Liver (tissue), 9 donors: ENCODE measurements around the gene SEMA5A. TPM values are rescaled to one million over a fixed set of nuclear protein-coding genes. Genes with fewer than 3 reads are reported as not detected.
"Not testable (repeated sequence)": the region's sequence is repeated elsewhere in the genome, so short reads cannot be mapped to it uniquely, and the experiment has no call there.

Experiments
- DNase-seq: peaks from one replicate; pipeline ENCODE4 v3.0.0-alpha.2; 2017; ENCODE audit warnings: low spot score
- H3K27ac ChIP-seq, 2 donors: one replicate each; pipeline ENCODE4 v1.7.0; 2013; ENCODE audit warnings: inconsistent platforms in 2 of 2, low read length in 2 of 2, control low read depth in 1 of 2, low read depth in 1 of 2, mild to moderate bottlenecking in 1 of 2
- H3K27me3 ChIP-seq, 4 donors: one replicate each; pipeline versions ENCODE4 v1.6.1 to v1.7.0; 2013; ENCODE audit warnings: low read length in 3 of 4, inconsistent platforms in 1 of 4, mild to moderate bottlenecking in 1 of 4, moderate library complexity in 1 of 4; ENCODE audit not compliant: control insufficient read depth in 4 of 4, insufficient read depth in 4 of 4
- H3K36me3 ChIP-seq, 4 donors: one replicate each; pipeline versions ENCODE4 v1.6.1 to v1.7.0; 2013; ENCODE audit warnings: low read length in 3 of 4, mild to moderate bottlenecking in 3 of 4, low read depth in 1 of 4, moderate library complexity in 1 of 4; ENCODE audit not compliant: control insufficient read depth in 4 of 4, insufficient read depth in 3 of 4
- H3K4me1 ChIP-seq, 4 donors: one replicate each; pipeline versions ENCODE4 v1.6.1 to v1.7.0; 2013; ENCODE audit warnings: low read length in 3 of 4, mild to moderate bottlenecking in 3 of 4, moderate library complexity in 1 of 4; ENCODE audit not compliant: control insufficient read depth in 4 of 4, insufficient read depth in 4 of 4
- H3K4me3 ChIP-seq, 3 donors: one replicate each; pipeline versions ENCODE4 v1.6.1 to v1.7.0; 2013; ENCODE audit warnings: low read length in 3 of 3, control low read depth in 1 of 3, low read depth in 1 of 3, mild to moderate bottlenecking in 1 of 3
- H3K9ac ChIP-seq, 2 donors: one replicate each; pipeline ENCODE4 v1.7.0; 2013; ENCODE audit warnings: low read length in 2 of 2, mild to moderate bottlenecking in 2 of 2, moderate library complexity in 2 of 2, control low read depth in 1 of 2, low read depth in 1 of 2
- H3K9me3 ChIP-seq, 4 donors: one replicate each; pipeline versions ENCODE4 v1.6.1 to v1.7.0; 2013; ENCODE audit warnings: low read length in 3 of 4; ENCODE audit not compliant: control insufficient read depth in 4 of 4
- ATF3 ChIP-seq: IDR thresholded peaks from 2 replicates; pipeline ENCODE4 v1.6.1; 2016; ENCODE audit warnings: antibody characterized with exemption
- CTCF ChIP-seq: fragments of 150-350 bp; IDR thresholded peaks from 2 replicates; pipeline ENCODE4 v1.5.1; 2017; ENCODE audit warnings: improper control_type of control experiment, low read depth, low read length; ENCODE audit not compliant: missing input control
- EGR1 ChIP-seq, 2 donors: IDR thresholded peaks; 2 replicates each; pipeline ENCODE4 v1.6.1; 2016 to 2018; ENCODE audit warnings: antibody characterized with exemption in 2 of 2, low read depth in 2 of 2
- FOXA1 ChIP-seq: IDR thresholded peaks from 2 replicates; pipeline ENCODE4 v1.6.1; 2016; ENCODE audit warnings: antibody characterized with exemption
- FOXA2 ChIP-seq: IDR thresholded peaks from 2 replicates; pipeline ENCODE4 v1.6.1; 2016; ENCODE audit warnings: antibody characterized with exemption
- GABPA ChIP-seq, 2 donors: IDR thresholded peaks in 1 of 2; conservative IDR thresholded peaks in 1 of 2; 2 replicates each; pipeline ENCODE4 v1.6.1; 2016; ENCODE audit warnings: antibody characterized with exemption in 2 of 2, mild to moderate bottlenecking in 1 of 2, moderate library complexity in 1 of 2
- HNF4A ChIP-seq, 2 donors: conservative IDR thresholded peaks; 2 replicates each; pipeline ENCODE4 v1.6.1; 2016; ENCODE audit warnings: antibody characterized with exemption in 2 of 2, mild to moderate bottlenecking in 2 of 2
- HNF4G ChIP-seq: IDR thresholded peaks from 2 replicates; pipeline ENCODE4 v1.6.1; 2016; ENCODE audit warnings: antibody characterized with exemption
- JUND ChIP-seq, 2 donors: IDR thresholded peaks; 2 replicates each; pipeline ENCODE4 v1.6.1; 2016; ENCODE audit warnings: antibody characterized with exemption in 2 of 2
- MAX ChIP-seq: IDR thresholded peaks from 2 replicates; pipeline ENCODE4 v1.6.1; 2016; ENCODE audit warnings: antibody characterized with exemption
- NR2F2 ChIP-seq: IDR thresholded peaks from 2 replicates; pipeline ENCODE4 v1.6.1; 2016; ENCODE audit warnings: antibody characterized with exemption
- RAD21 ChIP-seq, 2 donors: IDR thresholded peaks; 2 replicates each; pipeline ENCODE4 v1.6.1; 2016; ENCODE audit warnings: antibody characterized with exemption in 2 of 2, mild to moderate bottlenecking in 2 of 2
- REST ChIP-seq: IDR thresholded peaks from 2 replicates; pipeline ENCODE4 v1.6.1; 2016; ENCODE audit warnings: antibody characterized with exemption, mild to moderate bottlenecking
- RXRA ChIP-seq, 2 donors: IDR thresholded peaks; 2 replicates each; pipeline ENCODE4 v1.6.1; 2017 to 2018; ENCODE audit warnings: antibody characterized with exemption in 2 of 2, mild to moderate bottlenecking in 1 of 2
- SP1 ChIP-seq: IDR thresholded peaks from 2 replicates; pipeline ENCODE4 v1.6.1; 2018; ENCODE audit warnings: antibody characterized with exemption, mild to moderate bottlenecking
- TAF1 ChIP-seq: conservative IDR thresholded peaks from 2 replicates; pipeline ENCODE4 v1.6.1; 2016; ENCODE audit warnings: antibody characterized with exemption, mild to moderate bottlenecking
- YY1 ChIP-seq: IDR thresholded peaks from 2 replicates; pipeline ENCODE4 v1.6.1; 2016; ENCODE audit warnings: antibody characterized with exemption, mild to moderate bottlenecking
- ZBTB33 ChIP-seq: IDR thresholded peaks from 2 replicates; pipeline ENCODE4 v1.6.1; 2016; ENCODE audit warnings: antibody characterized with exemption
- WGBS: extraction: QIAGEN DNeasy Blood & Tissue Kit; methylation state at CpG from one replicate; pipeline ENCODE4 v1.1.7; 2013; 5-methylcytosine and 5-hydroxymethylcytosine counted together
- polyA plus RNA-seq, 2 donors: library from polyadenylated mRNA; stranded (reverse) in 1 of 2; unstranded in 1 of 2; fragments of 200-250 nt in 1 of 2; fragments of >200 nt in 1 of 2; fragmentation: Nextera tagmentation in 1 of 2; extraction: Ambion mirVana in 1 of 2; gene quantifications; one replicate each; pipeline versions ENCODE4 v1.2.1 to v1.2.3, GENCODE V29; 2013 to 2015
- total RNA-seq, 2 donors: library from RNA; depleted of rRNA; stranded (reverse); fragments of >200 nt; gene quantifications; one replicate each; pipeline ENCODE4 v1.2.3, GENCODE V29; 2014
- donor health status: healthy.
- donor health status: healthy.
- donor health status: healthy.
- donor health status: healthy.
- donor health status: healthy.

SEMA5A gene
- total and polyA plus RNA-seq, 4 donors: 1.1 to 5.8 (median 3.2) TPM

- no peak overlapping the region for H3K27ac ChIP-seq
- no peak overlapping the region for H3K4me3 ChIP-seq
- no peak overlapping the region for H3K9ac ChIP-seq
- no peak for DNase-seq
- peaks cover 3 to 63% (median 42%) of the 10 kb centered on the region in 4 donors for H3K4me1 ChIP-seq
- H3K36me3 ChIP-seq: no peaks in the 10 kb centered on the region
- TF ChIP-seq HNF4A (conservative IDR thresholded peaks at IDR 0.05) (peak; percentile 59 to 64), SP1 (peak; percentile 21), JUND (IDR thresholded peaks at IDR 0.05) (no peak), YY1 (peak; percentile 31), RXRA (IDR thresholded peaks at IDR 0.05) (peak in 1 of 2 donors; percentile 20)
- WGBS: 93% methylated on average over 1 of the region's 1 CpG
- H3K27me3 ChIP-seq: no peaks in the 10 kb centered on the region
- H3K9me3 ChIP-seq: no peaks in the 10 kb centered on the region
Measured at GRCh38 chr5:9405196-9405754, 140.6 kb downstream of the SEMA5A start.

GRCh38 chr5:9401786-9402472 lies 143.9 kb downstream of the SEMA5A start:
- WGBS: 39% methylated on average over 4 of the region's 4 CpGs
- DNase-seq: no peak
- Histone ChIP-seq H3K27me3 (no peaks in the 10 kb centered on the region), H3K9me3 (no peaks in the 10 kb centered on the region), H3K9ac (no peak overlapping the region), H3K4me1 (peaks cover 0 to 40% (median 30%) of the 10 kb centered on the region in 4 donors), H3K36me3 (no peaks in the 10 kb centered on the region), H3K4me3 (no peak overlapping the region), H3K27ac (peak overlapping the region; percentile 44 to 81)
- TF ChIP-seq NR2F2 (no peak), HNF4A (conservative IDR thresholded peaks at IDR 0.05) (peak; percentile 53 to 70), ZBTB33 (peak; percentile 47), SP1 (peak; percentile 47), ATF3 (peak; percentile 79), HNF4G (no peak), RAD21 (IDR thresholded peaks at IDR 0.05) (peak; percentile 26 to 31), FOXA1 (no peak), RXRA (IDR thresholded peaks at IDR 0.05) (peak; percentile 67 to 83), MAX (peak; percentile 52), REST (peak; percentile 26), YY1 (peak; percentile 74), EGR1 (IDR thresholded peaks at IDR 0.05; ENCODE audit: low read depth in 2 of 2) (no peak), FOXA2 (peak; percentile 43), GABPA (IDR thresholded peaks at IDR 0.05 in 1 of 2, conservative IDR thresholded peaks at IDR 0.05 in 1 of 2) (no peak), CTCF (no peak), TAF1 (no peak), JUND (IDR thresholded peaks at IDR 0.05) (peak in 1 of 2 donors; percentile 56)

- not testable (repeated sequence) for H3K27ac ChIP-seq, DNase-seq, H3K9ac ChIP-seq, H3K9me3 ChIP-seq, H3K36me3 ChIP-seq, H3K4me3 ChIP-seq, H3K27me3 ChIP-seq
- peaks cover 0 to 27% (median 20%) of the 10 kb centered on the region in 4 donors for H3K4me1 ChIP-seq
- 94% methylated on average over 5 of the region's 5 CpGs for WGBS
Measured at GRCh38 chr5:9399783-9400182, 146.1 kb downstream of the SEMA5A start.
